HG02973 (cell line): ENCODE data around the gene CSRP1.
"Not testable (repeated sequence)": the region's sequence is repeated elsewhere in the genome, so short reads cannot be mapped to it uniquely, and the experiment has no call there.

Source experiments
- ATAC-seq: cut with Tn5 transposase; IDR thresholded peaks from one replicate; pipeline ENCODE4 v1.9.1; 2021; ENCODE audit warnings: moderate library complexity; ENCODE audit not compliant: unreplicated experiment

Gene CSRP1

DNA sequence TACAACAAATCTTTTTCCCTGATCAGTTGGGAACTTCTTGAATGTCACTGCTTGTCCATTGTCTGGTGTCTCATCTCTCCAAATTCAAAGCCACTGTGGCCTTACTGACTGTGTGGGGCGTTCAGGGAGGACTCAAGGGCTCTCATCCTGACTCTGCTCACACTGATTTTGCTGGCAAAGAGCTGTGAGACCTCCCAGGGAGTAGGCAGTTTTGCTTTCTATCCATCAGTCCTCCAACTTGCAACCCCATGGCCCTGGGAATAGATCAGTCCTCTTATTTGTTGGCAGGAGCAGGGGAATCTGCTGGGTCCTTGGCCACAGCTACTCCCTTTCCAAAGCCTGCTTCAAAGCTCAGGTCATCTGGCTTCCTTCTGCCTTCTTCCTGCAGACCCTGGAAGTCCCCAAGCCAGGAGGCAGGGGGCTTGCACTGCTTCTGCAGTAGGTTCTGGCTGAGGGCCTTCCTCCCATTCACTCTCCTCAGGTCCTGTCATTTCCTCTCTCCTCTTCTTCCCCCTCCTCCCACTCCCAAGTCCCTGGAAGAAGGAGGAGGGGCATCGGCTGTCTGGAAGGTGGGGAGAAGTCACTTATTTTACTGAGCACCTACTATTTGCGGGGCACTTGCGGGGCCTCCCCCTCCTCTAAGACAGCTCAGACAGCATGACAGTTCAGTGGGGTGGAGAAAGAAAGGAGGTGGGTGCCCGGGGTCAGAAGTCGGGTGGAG is 31.1 kb upstream of the CSRP1 start:
- no peak for ATAC-seq

DNA sequence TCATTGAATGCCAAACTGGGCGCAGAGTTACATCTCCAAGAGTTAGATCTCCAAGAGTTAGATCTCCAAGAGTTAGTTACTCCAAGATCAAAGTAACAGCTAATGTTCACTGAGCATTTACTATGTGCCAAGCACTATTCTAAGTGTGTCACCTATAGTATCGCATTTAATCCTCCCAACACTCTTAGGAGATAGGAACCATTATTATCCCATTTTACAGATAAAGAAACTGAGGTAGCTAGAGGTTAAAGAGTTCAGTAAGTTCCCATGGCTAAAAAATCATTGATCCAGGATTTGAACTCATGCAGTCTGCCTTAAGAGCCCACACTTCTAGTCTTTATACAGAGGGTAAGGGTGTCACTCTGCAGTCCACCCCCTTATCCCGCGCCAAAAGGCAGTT is 30.5 kb upstream of the CSRP1 start:
- ATAC-seq = no peak

DNA sequence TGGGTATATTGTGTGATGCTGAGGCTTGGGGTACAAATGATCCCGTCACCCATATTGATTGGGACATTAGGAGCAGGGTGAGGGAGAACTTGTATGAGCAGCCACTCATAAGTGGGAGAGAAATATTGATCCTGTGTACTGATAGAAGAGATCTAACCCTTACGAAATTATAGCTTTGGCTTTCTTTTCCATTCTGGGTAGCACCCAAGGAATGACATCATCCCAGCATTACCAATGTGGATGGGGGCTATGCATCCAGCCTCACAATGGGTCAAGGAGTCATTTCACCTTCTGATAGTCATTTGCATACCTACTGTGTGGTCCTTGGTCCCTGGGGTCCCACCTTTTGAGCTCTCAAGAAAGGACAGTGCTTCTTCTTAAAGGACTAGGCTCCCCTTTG is 30.1 kb upstream of the CSRP1 start:
- ATAC-seq = no peak

DNA sequence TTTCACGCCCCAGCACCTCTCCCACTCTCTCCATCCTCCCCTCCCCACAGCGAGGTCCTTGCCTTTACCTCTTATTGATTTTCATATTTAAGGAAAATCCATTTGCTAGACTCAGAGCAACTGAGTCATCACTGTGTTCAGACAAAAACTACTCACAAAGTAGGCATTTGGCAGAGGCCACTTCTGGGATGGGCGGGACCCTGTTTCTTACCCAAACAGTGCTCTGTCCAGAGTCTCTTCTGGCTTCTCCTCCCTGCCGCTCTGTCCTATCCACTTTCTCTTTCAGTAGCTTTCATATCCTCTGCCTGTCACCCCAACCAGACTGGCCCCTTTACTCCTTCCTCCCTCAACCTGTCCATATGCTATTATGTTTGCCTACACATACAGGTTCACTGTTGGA is 29.6 kb upstream of the CSRP1 start:
- ATAC-seq = no peak

DNA sequence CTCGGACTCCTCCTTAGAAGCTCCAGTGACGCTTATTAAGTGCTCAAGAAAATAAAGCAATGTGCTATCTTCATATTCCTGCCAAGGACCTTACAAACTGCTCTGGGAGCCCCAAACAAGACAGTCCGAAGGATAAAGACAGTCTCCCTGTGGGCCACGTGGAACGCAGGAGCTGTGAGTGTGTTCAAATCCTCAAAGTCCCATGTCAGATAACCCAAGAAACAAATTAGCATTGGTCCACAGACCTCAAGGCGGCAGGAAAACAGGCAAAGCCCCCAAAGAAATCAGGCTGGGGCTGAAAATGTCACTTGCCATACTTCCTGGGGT is 29.0 kb upstream of the CSRP1 start:
- no peak for ATAC-seq

DNA sequence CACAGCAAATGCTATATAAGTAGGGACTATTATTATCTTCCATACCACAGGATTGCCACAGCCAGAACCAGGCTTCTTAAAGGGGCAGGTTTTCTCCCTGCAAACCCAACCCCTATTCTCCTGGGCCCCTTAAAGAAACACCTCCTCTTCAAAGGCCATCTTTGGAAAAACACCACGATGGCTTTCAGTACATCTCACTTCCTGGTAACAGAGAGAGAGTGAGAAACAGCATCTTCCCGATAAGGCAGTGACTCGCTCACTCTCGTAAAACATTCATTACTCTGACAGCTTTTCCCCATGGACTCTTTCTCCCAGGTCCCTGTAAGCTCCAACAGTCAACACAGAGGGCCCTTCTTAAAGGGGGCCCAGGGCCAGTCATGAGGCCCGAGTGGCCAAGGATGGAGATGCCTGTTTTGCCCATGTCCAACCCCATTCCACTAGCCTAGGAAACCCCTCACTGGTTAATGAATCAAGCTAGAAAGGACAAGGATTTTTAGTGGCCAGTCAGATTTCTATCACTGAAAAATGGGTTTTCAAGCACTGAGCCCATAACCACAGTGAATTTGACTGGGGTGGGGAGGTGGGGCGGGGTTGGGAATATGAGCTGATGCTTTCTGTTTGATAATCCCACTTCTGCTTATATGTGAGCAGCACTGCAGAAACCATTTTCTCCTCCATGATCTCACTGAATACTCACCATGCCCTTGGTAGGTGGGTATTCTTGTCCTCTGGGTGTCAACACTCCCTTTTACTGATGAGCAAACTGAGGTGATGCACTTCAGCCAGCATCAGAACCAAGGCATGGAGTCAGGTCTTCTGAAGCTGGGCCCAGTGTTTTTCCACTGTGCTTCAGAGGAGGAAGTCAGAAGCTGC is 28.4 kb upstream of the CSRP1 start:
- ATAC-seq = no peak

DNA sequence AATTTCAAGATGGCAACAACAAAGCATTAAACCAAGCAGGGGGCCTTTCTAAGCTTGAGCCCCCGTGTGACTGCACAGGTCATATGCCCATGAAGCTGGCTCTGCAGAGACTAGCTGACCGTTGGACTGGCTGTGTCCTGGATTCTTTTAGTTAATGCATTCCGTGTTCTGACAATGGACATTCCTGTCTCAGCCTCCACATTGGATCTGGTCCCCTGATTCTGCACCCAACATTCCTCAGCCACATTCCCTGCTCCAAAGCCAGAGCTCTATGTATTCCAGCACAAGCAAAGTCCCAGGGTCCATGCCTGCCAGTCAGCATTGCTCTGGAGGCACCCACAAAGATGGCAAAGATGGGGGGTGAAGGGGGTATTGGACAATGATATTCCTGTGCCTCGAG is 26.9 kb upstream of the CSRP1 start:
- ATAC-seq = no peak

DNA sequence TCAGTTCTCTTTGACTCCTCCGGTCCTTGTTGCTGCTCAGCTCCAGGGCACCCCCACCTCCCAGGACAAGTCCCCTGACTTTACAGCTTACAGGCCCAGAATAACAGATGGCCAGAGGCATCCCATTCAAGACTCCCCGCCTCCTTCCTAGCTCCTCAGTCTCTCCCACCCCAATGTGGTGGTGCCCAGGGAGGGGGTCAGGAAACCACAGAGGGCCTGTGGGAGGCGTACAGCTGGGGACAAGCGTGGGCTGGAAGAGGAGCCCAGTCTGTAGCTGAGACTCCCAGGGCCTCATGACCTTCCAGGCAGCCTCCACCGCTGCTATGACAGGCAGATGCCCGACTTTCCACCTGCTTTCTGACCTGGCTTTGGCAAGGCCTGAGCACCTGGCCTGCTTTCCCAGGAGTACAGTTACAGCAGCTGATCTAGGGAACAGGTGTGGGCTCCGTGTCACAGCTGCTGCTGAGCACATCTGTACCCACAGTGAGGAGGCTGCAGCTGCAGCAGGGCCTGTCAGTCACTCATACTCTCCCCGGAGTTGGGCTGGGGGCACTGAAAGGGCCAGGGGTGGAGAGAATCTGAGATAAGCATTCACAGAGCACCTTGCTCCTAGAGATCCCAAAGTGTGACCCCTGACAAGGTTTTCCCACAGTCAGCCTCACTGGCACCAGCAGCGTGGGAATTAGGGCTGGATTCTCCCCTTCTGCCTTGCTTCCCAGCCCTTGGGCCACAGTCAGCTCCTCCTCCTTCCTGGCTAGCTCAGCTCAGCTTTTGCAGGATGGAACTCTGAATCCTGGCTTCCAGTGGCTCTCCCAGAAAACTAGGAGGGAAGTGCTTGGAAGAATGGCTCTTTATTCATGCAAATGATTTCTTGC is 24.9 kb upstream of the CSRP1 start:
- ATAC-seq = no peak

DNA sequence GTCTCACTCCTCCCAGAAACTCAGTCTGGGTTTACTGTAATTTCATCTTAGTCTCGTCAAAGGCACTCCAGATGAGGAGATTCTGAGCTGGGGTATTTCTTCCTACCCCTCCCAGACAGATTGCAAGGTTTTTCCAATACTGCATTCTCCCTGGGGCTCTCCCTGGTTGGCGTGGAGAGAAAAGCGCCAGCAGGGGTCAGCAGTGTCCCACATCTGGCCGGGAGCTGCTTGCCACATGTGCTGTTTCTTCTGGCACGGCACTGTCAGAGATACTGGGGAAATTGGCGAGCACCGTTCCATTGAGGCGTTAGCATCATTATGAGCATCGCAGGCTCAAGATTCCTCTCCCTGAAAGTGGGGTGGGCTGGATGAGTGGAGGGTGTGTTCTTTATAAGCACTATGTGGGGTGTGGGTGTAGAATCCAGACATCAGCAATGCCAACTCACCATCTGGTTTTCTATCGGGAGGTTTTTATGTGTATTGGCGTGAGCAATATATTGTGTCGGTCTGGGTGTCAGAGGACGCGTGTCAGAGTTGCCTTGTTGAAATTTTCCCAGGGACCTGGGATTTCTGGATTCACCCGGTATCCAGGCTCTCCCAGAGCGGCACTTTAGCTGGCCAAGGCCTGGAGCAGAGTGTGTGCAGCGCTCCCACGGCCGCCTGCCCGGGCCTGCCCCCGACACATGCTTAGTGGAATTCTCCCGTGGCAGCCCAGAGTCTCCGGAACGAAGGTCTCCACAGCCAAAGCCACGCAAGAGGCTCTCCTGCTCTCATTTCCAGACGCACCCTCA is 24.0 kb upstream of the CSRP1 start:
- no peak for ATAC-seq

DNA sequence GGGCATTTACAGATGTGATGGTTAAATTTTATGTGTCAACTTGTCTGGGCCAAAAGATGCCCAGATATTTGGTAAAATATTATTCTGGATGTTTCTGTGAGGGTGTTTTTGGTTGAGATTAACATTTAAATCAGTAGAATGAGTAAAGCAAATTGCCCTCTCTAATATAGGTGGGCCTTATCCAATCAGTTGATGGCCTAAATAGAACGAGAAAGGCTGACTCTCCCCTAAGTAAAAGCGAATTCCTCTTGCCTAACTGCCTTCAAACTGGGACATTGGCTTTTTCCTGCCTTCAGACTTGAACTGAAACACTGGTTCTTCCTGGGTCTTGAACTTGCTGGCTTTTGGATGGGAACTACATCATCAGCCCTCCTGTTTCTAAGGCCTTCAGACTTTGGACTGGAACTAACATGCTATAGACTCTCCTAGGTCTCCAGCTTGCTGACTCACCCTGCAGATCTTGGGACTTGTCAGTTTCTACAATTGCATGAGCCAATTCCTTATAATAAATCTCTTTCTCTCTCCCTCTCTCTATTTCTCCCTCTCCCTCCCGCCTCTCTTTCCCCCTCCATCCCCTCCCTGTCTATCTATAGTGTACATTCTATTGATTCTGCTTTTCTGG is 21.8 kb upstream of the CSRP1 start:
- ATAC-seq = no peak

DNA sequence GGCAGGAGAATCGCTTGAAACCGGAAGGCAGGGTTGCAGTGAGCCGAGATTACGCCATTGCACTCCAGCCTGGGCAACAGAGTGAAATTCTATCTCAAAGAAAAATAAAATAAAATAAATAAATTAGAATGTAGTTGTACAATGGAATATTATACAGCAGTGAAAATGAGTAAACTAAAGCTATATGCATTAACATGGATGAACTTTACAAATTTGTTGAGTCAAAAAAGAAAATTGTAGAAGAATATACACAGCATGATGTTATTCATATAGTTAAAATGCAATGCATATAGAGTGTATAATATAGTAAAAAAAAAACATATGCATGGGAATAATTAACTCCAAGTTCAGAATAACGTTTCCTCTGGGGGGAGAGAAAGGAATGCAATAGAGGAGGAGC is 21.0 kb upstream of the CSRP1 start:
- ATAC-seq = no peak

DNA sequence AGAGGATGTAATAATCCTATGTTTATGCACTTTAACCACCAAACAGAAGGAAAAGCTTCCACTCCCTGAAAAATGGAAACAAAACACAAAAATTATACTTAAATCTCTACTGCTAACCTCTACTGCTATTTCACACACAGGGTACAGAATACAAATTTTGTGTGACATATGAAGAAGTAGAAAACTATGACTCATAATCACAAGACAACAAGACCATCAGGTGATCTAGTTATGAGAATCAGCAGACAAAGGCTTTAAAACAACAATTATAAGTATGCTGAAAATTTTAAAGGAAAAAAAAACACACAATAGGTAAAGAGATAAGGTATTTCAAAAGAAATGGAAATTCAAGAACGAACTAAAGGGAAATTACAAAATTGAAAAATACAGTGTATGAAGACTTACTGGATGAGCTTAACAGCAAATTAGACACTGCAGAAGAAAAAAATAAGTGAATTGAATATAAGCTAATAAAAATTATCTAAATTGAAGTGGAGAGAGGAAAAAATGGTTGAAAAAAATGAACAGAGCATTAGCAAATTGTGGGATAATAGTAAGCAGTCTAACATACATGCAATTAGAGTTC is 18.4 kb upstream of the CSRP1 start:
- no peak for ATAC-seq

DNA sequence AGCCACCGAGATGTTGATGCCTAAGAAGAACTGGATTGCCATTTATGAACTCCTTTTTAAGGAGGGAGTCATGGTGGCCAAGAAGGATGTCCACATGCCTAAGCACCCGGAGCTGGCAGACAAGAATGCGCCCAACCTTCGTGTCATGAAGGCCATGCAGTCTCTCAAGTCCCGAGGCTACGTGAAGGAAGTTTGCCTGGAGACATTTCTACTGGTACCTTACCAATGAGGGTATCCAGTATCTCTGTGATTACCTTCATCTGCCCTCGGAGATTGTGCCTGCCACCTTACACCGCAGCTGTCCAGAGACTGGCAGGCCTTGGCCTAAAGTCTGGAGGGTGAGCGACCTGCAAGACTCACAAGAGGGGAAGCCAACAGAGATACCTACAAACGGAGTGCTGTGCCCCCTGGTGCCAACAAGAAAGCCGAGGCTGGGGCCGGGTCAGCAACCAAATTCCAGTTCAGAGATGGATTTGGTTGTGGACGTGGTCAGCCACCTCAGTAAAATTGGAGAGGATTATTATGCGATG is 13.2 kb upstream of the CSRP1 start:
- not testable (repeated sequence) for ATAC-seq

DNA sequence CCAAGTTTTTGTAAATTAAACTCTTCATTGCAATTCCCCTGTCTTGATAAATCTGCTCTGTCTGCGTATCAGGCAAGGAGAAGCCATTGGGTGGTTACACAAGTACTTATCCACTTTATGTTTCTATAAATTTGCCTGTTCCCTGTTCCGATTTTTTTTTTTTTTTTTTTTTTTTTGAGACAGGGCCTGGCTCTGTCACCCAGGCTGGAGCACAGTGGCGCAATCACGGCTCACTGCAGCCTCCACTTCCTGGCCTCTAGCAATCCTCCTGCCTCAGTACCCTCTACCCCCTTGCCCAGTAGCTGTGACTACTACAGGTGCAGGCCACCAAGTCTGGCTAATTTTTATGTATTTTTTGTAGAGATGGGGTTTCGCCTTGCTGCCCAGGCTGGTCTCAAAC is 11.1 kb upstream of the CSRP1 start:
- ATAC-seq = no peak

DNA sequence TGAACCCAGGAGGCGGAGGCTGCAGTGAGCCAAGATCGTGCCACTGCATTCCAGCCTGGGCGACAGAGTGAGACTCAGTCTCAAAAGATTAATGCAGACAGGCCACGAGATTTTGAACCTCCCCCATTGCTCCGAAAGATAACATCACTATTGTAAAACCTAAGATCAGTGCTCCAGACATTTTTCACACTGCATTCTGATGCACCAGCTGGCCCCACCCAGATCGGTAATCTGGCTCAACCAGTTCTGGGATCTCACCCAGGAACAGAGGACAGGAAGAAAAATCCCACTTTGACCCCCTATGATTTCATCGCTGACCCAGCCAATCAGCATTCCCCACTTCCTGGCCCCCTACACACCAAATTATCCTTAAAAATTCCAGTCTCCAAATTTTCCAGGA is 10.7 kb upstream of the CSRP1 start:
- no peak for ATAC-seq

DNA sequence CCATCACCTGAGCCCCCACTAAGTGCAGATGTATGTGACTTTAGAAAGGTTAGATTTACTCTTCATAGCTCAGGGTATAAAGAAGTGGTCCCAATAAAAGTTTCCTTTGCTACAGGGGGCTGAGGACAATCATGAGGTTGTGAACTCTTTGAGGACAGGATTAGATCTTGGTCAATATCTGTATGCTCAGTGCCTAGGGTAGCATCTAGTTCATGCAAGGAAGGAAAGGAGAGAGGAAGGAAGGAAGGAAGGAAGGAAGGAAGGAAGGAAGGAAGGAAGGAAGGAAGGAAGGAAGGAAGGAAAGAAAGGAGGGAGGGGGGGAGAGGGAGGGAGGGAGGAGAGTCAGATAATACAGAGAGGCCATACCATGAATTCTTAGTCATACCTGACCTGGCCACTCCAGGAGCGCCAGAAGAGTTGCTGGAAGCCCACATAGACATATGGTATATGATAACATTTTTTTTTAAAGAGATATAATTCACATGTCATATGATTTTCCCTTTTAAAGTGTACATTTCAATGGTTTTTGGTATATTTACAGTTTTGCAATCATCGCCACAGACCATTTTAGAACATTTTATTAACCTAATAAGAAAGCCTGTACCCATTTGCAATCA is 9.7 kb upstream of the CSRP1 start:
- no peak for ATAC-seq

DNA sequence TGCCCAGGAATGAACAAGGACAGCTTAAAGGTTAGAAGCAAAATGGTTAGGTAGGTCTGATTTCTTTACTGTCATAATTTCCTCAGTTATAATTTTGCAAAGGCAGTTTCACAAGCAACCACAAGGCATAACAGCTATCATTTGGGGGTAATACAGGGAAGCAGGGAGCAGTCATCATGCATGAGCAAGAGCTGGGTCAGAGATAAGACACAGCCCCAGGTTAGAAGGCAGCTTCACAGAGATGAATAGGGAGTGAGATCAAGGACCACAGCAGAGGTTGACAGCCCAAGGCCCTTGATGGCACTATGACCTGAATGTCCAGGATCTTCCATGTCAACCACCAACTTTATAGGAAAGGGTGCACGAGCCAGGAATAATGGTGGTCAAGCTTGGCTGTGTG is 9.0 kb upstream of the CSRP1 start:
- ATAC-seq = no peak

DNA sequence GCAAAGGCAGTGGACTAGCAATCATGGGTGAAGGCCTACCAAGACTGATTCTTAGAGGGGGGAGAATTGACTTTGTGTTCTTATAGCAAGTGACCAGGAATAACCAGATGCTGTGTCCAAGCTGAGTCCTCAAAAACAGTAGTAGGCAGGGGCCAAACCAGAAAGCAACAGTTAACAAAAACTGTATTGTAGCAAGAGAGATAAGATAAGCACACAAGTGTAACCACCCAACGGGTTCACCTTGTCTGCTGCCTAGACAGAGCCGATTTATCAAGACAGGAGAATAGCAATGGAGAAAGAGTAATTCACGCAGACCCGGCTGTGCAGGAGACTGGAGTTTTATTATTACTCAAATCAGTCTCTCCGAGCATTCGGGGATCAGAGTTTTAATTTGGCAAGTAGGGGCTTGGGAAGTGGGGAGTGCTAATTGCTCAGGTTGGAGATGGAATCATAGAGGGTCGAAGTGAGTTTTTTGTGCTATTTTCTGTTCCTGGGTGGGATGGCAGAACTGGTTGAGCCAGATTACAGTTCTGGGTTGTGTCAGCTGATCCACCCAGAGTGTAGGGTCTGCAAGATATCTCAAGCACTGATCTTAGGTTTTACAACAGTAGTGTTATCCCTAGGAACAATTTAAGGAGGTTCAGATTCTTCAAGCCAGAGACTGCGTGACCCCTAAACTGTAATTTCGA is 8.3 kb upstream of the CSRP1 start:
- no peak for ATAC-seq

DNA sequence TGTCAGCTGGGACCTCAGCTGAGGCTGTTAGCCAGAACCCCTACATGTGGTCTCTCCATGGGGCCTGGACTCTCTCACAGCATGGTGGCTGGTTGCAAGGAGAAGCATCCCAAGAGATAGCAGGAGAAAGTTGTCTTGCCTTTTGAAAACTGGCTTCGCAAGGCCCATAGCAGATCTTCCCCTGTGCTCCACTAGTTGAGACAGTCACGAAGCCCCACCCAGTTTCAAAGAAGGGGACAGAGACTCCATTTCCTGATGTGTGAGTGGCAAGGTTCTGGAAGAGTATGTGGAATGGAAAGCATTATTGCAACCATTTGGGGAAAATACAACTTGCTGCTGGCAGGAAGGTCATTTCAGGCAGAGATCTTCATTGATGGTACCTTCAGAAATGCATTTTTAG is 7.5 kb upstream of the CSRP1 start:
- no peak for ATAC-seq
